Upper lobe of right lung (tissue), 1 donor: ENCODE results near the gene BPIFB6. TPM values are rescaled to one million over a fixed set of nuclear protein-coding genes. Genes with fewer than 3 reads are reported as not detected.

ENCODE experiments used
- ATAC-seq: fragments of 200-7000 bp; cut with Tn5 transposase; one replicate; pipeline ENCODE4 v1.9.1; 2020; ENCODE audit warnings: mild to moderate bottlenecking, moderate library complexity
- DNase-seq: peaks from one replicate; pipeline ENCODE4 v3.0.0-alpha.2; 2020
- H3K27ac ChIP-seq: fragments of 200-600 bp; one replicate; pipeline ENCODE4 v1.8.0; 2022
- H3K27me3 ChIP-seq: fragments of 200-600 bp; one replicate; pipeline ENCODE4 v1.8.0; 2022; ENCODE audit warnings: mild to moderate bottlenecking
- H3K36me3 ChIP-seq: fragments of 200-600 bp; one replicate; pipeline ENCODE4 v1.8.0; 2022
- H3K4me1 ChIP-seq: fragments of 200-600 bp; one replicate; pipeline ENCODE4 v1.8.0; 2022
- H3K4me3 ChIP-seq: fragments of 200-600 bp; one replicate; pipeline ENCODE4 v1.8.0; 2022; ENCODE audit warnings: mild to moderate bottlenecking
- H3K9me3 ChIP-seq: fragments of 200-600 bp; one replicate; pipeline ENCODE4 v1.8.0; 2022
- intact Hi-C: fragments of 100-400 bp; cut with DNase I; formaldehyde crosslinking; loops from one replicate; pipeline ENCODE4 v1.11.0; 2022
- total RNA-seq: library from RNA; stranded (reverse); fragmentation: NEBNext Ultra II Directional; extraction: Animal tissue kit (Norgen Biotek cat#: 25700); gene quantifications from one replicate; pipeline ENCODE4 v1.2.1, GENCODE V29; 2021
- TF ChIP-seq, protein P1 (sequence below): fragments of 200-600 bp; IDR thresholded peaks from one replicate; pipeline ENCODE4 v1.8.0; 2022; ENCODE audit warnings: antibody characterized with exemption
- donor health status: DM: no; HTN: yes; CAD: no; lungs with severe emphysema.

The BPIFB6 gene
- total RNA-seq, 1 donor from 2014 or later, result not detected

DNA sequence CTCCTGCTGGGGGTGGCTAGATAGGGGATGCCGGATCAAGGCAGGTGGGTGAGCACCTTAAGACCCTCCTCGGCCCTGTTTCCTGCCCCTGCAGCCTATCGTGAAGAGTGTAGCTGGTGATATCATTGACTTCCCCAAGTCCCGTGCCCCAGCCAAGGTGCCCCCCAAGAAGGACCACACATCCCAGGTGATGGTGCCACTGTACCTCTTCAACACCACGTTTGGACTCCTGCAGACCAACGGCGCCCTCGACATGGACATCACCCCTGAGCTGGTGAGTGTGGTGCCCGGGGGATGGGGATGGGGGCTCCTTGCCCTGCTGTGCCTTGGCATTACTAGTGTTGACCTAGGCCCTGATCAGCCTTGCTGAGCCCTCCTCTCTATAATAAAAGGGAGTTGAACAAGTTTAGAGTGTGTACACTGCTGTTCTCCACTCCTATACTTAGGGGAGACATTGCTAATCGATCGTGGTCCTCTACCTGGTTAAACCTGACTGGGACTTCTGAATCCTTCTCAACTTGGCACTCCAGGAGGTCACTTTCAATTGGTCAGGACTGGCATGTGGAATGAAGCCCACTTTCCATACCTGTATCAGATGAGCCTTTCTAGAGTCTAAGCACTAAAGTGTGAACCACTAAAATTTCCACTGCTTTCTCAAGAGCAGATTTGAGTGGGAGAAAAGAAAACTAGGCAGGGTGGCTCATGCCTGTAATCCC lies 33.3 kb downstream of the BPIFB6 start:
- intact Hi-C loops, result no loop called here
- no peak for ATAC-seq
- Histone ChIP-seq H3K27me3 (no peaks in the 10 kb centered on the region), H3K4me1 (no peaks in the 10 kb centered on the region), H3K36me3 (no peaks in the 10 kb centered on the region), H3K4me3 (no peak overlapping the region), H3K9me3 (no peaks in the 10 kb centered on the region), H3K27ac (no peak overlapping the region)
- TF ChIP-seq, protein P1, sequence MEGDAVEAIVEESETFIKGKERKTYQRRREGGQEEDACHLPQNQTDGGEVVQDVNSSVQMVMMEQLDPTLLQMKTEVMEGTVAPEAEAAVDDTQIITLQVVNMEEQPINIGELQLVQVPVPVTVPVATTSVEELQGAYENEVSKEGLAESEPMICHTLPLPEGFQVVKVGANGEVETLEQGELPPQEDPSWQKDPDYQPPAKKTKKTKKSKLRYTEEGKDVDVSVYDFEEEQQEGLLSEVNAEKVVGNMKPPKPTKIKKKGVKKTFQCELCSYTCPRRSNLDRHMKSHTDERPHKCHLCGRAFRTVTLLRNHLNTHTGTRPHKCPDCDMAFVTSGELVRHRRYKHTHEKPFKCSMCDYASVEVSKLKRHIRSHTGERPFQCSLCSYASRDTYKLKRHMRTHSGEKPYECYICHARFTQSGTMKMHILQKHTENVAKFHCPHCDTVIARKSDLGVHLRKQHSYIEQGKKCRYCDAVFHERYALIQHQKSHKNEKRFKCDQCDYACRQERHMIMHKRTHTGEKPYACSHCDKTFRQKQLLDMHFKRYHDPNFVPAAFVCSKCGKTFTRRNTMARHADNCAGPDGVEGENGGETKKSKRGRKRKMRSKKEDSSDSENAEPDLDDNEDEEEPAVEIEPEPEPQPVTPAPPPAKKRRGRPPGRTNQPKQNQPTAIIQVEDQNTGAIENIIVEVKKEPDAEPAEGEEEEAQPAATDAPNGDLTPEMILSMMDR, result no peak
- no peak for DNase-seq

DNA sequence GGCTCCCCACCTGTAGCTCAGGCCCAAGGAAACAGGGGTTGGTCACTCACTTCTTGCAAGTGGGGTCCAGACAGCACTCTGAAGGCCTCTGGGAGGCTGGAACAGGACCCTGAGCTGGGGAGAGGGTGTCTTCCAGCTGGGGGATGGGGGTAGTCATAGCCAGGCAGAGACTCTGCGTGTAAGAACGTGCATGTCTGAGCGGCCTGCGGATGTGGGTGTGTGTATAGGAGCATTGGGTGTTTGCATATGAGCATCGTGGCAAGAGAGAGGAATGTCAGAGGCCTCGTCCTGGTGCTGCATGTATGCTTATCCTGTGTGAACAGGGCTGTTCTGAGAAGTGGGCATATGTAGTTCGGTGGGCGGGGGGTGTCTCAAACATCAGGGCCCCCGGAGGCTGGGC lies 34.3 kb downstream of the BPIFB6 start:
- no peak for ATAC-seq
- TF ChIP-seq, protein P1, result no peak
- H3K9me3 ChIP-seq, result no peaks in the 10 kb centered on the region
- H3K27ac ChIP-seq, result no peak overlapping the region
- H3K4me1 ChIP-seq, result no peaks in the 10 kb centered on the region
- no peak overlapping the region for H3K4me3 ChIP-seq
- H3K27me3 ChIP-seq, result no peaks in the 10 kb centered on the region
- no peak for DNase-seq
- H3K36me3 ChIP-seq, result no peaks in the 10 kb centered on the region
- intact Hi-C loops, result no loop called here

GRCh38 chr20:33067806-33068205 lies 36.4 kb downstream of the BPIFB6 start:
- Histone ChIP-seq H3K4me3 (no peak overlapping the region), H3K36me3 (no peaks in the 10 kb centered on the region), H3K4me1 (no peaks in the 10 kb centered on the region), H3K27me3 (no peaks in the 10 kb centered on the region), H3K27ac (no peak overlapping the region), H3K9me3 (no peaks in the 10 kb centered on the region)
- TF ChIP-seq, protein P1, result no peak
- intact Hi-C loops, result no loop called here
- DNase-seq (no peak), ATAC-seq (no peak)

DNA sequence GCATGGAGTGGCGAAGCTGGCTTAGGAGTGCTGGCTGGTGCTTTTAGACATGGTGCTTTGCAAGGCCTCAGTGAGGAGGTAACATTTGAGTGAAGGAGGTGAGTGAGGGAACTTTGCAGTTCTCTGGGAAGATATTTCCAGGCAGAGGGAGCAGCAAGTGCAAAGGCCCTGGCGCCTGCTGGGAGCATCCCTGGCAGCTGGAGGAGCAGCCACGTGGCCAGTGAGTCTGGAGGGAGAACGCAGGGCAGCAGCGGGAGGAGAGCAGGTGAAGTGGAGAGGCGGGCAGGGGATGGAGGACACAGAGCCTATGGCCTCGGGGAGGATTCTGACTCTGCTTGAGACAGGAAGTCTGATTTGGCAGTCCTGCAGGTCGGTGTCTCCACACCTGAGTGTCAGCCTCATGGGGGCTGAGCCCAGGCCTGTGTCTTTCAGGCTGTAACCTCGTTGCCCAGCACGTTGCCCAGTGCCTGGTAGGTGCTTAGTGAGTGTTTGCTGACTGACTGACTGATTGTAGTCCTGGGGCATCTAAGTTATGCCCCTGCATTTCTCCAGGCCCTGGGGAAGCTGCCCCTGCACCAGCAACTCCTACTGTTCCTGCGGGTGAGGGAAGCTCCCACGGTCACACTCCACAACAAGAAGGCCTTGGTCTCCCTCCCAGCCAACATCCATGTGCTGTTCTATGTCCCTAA lies 36.9 kb downstream of the BPIFB6 start:
- Histone ChIP-seq H3K4me1 (no peaks in the 10 kb centered on the region), H3K9me3 (no peaks in the 10 kb centered on the region), H3K27ac (no peak overlapping the region), H3K4me3 (no peak overlapping the region), H3K36me3 (no peaks in the 10 kb centered on the region), H3K27me3 (no peaks in the 10 kb centered on the region)
- TF ChIP-seq, protein P1, result no peak
- DNase-seq (no peak), ATAC-seq (no peak)
- intact Hi-C loops, result no loop called here

DNA sequence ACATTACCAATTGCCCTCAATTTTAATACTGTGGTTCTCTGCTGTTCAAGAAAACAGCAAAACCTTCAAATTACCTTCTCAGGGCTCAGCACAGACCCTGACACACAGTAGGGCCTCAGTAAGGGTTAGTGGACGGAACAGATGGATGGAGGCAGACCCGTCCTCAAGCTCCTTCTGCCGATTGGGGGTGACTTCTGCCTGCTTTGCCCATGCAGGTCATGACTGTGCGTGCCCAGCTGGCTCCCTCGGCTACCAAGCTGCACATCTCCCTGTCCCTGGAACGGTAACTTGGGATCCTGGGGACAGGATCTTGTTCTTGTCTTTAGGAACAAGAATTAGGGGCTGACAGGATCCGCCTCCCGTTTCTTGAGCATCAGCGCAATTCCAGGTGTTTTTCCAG lies 38.2 kb downstream of the BPIFB6 start:
- intact Hi-C loops, result no loop called here
- H3K27ac ChIP-seq, result no peak overlapping the region
- TF ChIP-seq, protein P1, result no peak
- H3K9me3 ChIP-seq, result no peaks in the 10 kb centered on the region
- ATAC-seq (no peak), DNase-seq (no peak)
- no peaks in the 10 kb centered on the region for H3K36me3 ChIP-seq
- H3K4me3 ChIP-seq, result no peak overlapping the region
- no peaks in the 10 kb centered on the region for H3K27me3 ChIP-seq
- no peaks in the 10 kb centered on the region for H3K4me1 ChIP-seq
